ENCODE measurements around the gene PCYT2. TPM values are rescaled to one million over a fixed set of nuclear protein-coding genes. Genes with fewer than 3 reads are reported as not detected.

Gene PCYT2
- total and polyA plus RNA-seq, 2 donors (not counting 3 experiments of a cell fraction or from before 2014, with no cell fraction given) = 52.0 to 57.1 TPM

DNA sequence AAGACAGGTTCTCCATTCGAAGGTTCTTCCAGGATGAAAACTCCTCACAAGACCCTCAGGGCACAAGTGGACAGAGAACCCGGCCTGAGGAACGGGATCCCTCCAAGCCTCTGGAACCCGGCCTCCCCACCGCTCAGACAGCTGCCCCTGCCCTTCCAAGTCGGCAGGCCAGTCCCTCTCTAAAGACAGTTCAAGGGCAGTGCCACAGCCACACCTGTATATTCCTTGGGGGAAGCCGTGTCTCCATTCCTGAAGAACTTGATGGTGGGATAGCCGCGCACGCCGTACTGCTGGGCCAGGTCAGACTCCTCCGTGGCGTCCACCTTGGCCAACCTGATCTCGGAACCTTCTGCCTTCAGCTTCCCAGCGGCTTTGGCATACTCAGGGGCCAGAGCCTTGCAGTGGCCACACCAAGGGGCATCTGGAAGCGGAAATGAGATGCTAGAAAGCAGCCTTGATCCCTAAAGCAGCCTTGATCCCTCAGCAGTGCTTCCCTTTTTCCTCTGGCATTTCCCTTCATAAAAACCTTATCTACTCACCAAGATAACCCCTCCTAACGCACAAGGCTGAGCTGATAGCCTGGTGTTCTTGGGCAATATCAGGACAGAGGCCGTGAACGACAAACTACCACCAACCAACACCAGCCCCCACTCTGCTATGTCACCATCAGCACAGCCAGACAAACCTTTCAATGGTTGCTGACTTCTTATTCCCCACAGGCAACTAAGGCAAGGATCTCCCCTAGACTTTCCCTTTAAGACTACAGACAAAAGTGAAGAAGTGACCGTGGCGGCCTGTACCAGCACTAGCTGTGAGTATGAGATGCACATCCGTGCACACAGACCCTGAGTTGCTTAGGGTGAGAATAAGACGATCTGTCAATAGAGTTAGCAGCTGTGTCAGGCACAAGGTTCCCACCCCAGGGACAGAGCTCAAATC is 52.0 kb downstream of the PCYT2 start:
- peak; percentile 79 for FAIRE-seq
- Histone ChIP-seq H3K27me3 (ENCODE audit: control insufficient read depth in 2 of 2, insufficient read depth in 2 of 2, low read length in 2 of 2) (no peaks in the 10 kb centered on the region), H3K27ac (ENCODE audit: insufficient read depth, low read depth, low read length) (peak overlapping the region; percentile 45), H3K4me2 (ENCODE audit: insufficient read depth, low read length) (peak overlapping the region; percentile 66), H3K4me1 (ENCODE audit: control insufficient read depth, extremely low read depth, insufficient read depth, low read length) (peaks cover 20% of the 10 kb centered on the region), H2AFZ (ENCODE audit: low read depth, low read length) (no peak overlapping the region), H3K79me2 (ENCODE audit: control insufficient read depth, insufficient read depth, low read length) (peaks cover 52% of the 10 kb centered on the region), H3K4me3 (replicated peaks in 1 of 3; ENCODE audit: insufficient read depth in 1 of 3, low read depth in 1 of 3, low read length in 3 of 3) (peak overlapping the region; percentile 60 to 97 (median 76)), H3K36me3 (ENCODE audit: control insufficient read depth in 2 of 2, extremely low read depth in 1 of 2, insufficient read depth in 2 of 2, low read length in 2 of 2) (peaks cover 8 to 26% of the 10 kb centered on the region in 2 experiments), H3K9me1 (replicated peaks; ENCODE audit: control insufficient read depth, extremely low read depth, insufficient read depth, low read length) (no peaks in the 10 kb centered on the region), H3K9ac (replicated peaks; ENCODE audit: extremely low read depth, insufficient read depth, low read length) (peak overlapping the region; percentile 84), H4K20me1 (replicated peaks; ENCODE audit: control insufficient read depth, extremely low read depth, insufficient read depth, low read length) (no peaks in the 10 kb centered on the region), H3K9me3 (replicated peaks; ENCODE audit: control insufficient read depth, insufficient read depth, low read length) (no peaks in the 10 kb centered on the region)
- ChIA-PET CTCF (interaction anchor here (1.0 kb wide), 1 partner anchor 37 kb away, joined by 3 read pairs; no protein-coding TSS in a partner anchor), POLR2A (no interaction called here)
- dilution Hi-C loops (cut with MboI; ENCODE audit: extremely low pct_ligation_motif_present, low sequenced_read_pairs) (no loop called here), intact Hi-C loops (cut with micrococcal nuclease) (no loop called here)
- TSS peak; percentile 35 for BruUV-seq (replicated peaks)
- no peak for DNase-seq (ENCODE audit: low read depth, low spot score)
- TF ChIP-seq, protein P1, sequence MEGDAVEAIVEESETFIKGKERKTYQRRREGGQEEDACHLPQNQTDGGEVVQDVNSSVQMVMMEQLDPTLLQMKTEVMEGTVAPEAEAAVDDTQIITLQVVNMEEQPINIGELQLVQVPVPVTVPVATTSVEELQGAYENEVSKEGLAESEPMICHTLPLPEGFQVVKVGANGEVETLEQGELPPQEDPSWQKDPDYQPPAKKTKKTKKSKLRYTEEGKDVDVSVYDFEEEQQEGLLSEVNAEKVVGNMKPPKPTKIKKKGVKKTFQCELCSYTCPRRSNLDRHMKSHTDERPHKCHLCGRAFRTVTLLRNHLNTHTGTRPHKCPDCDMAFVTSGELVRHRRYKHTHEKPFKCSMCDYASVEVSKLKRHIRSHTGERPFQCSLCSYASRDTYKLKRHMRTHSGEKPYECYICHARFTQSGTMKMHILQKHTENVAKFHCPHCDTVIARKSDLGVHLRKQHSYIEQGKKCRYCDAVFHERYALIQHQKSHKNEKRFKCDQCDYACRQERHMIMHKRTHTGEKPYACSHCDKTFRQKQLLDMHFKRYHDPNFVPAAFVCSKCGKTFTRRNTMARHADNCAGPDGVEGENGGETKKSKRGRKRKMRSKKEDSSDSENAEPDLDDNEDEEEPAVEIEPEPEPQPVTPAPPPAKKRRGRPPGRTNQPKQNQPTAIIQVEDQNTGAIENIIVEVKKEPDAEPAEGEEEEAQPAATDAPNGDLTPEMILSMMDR (IDR thresholded peaks at IDR 0.05; ENCODE audit: extremely low read depth in 1 of 2, insufficient read depth in 1 of 2, low read depth in 1 of 2, low read length in 2 of 2) = no peak
- TF ChIP-seq POLR2AphosphoS5 (IDR thresholded peaks at IDR 0.05; ENCODE audit: insufficient read depth, low read depth, low read length) (no peak), POLR2A (IDR thresholded peaks at IDR 0.05; ENCODE audit: low read depth, low read length) (no peak), JUN (IDR thresholded peaks at IDR 0.05; ENCODE audit: borderline replicate concordance, insufficient read depth, insufficient read length, low read depth) (no peak), FOS (IDR thresholded peaks at IDR 0.05; ENCODE audit: borderline replicate concordance, insufficient read depth, low read length) (no peak), GATA2 (IDR thresholded peaks at IDR 0.05; ENCODE audit: insufficient read depth, insufficient read length, low read depth, low read length) (no peak), EZH2 (IDR thresholded peaks at IDR 0.05; ENCODE audit: borderline replicate concordance, low read depth, low read length, severe bottlenecking) (no peak), MYC (IDR thresholded peaks at IDR 0.05; ENCODE audit: low read depth, low read length) (no peak)
- TF ChIP-seq, protein P2, sequence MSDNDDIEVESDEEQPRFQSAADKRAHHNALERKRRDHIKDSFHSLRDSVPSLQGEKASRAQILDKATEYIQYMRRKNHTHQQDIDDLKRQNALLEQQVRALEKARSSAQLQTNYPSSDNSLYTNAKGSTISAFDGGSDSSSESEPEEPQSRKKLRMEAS (IDR thresholded peaks at IDR 0.05; ENCODE audit: insufficient read depth, insufficient read length) = no peak

All from endothelial cell of umbilical vein (primary cell).